ENCODE measurements around the gene GSC. TPM values are rescaled to one million over a fixed set of nuclear protein-coding genes. Genes with fewer than 3 reads are reported as not detected.
"Not testable (repeated sequence)": the region's sequence is repeated elsewhere in the genome, so short reads cannot be mapped to it uniquely, and the experiment has no call there.

Gene GSC
- total RNA-seq: 1.7 TPM

GRCh38 chr14:94769391-94770250 is at the start of gene GSC:
TSS of gene GSC (minus strand) at chr14:94770113. CDS start at chr14:94770015, 98 bp downstream.
- TF ChIP-seq, protein P1, sequence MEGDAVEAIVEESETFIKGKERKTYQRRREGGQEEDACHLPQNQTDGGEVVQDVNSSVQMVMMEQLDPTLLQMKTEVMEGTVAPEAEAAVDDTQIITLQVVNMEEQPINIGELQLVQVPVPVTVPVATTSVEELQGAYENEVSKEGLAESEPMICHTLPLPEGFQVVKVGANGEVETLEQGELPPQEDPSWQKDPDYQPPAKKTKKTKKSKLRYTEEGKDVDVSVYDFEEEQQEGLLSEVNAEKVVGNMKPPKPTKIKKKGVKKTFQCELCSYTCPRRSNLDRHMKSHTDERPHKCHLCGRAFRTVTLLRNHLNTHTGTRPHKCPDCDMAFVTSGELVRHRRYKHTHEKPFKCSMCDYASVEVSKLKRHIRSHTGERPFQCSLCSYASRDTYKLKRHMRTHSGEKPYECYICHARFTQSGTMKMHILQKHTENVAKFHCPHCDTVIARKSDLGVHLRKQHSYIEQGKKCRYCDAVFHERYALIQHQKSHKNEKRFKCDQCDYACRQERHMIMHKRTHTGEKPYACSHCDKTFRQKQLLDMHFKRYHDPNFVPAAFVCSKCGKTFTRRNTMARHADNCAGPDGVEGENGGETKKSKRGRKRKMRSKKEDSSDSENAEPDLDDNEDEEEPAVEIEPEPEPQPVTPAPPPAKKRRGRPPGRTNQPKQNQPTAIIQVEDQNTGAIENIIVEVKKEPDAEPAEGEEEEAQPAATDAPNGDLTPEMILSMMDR (IDR thresholded peaks at IDR 0.05): no peak
- no peak for TF ChIP-seq POLR2A (IDR thresholded peaks at IDR 0.05)
- TF ChIP-seq POLR2AphosphoS5 (IDR thresholded peaks at IDR 0.05; ENCODE audit: insufficient read depth in 1 of 2, low read depth in 1 of 2): no peak
- H3K4me1 ChIP-seq: peaks cover 33% of the 10 kb centered on the region
- intact Hi-C loops (cut with DNase I): no loop called here
- no peaks in the 10 kb centered on the region for H3K9me3 ChIP-seq
- H3K27ac ChIP-seq: no peak within 1 kb of the TSS
- peak within 1 kb of the TSS; percentile 39 to 51 for H3K4me3 ChIP-seq
- DNase-seq (ENCODE audit: extremely low spot score in 2 of 2): no peak
- no peaks in the 10 kb centered on the region for H3K36me3 ChIP-seq
- peaks cover 39% of the 10 kb centered on the region for H3K27me3 ChIP-seq

DNA sequence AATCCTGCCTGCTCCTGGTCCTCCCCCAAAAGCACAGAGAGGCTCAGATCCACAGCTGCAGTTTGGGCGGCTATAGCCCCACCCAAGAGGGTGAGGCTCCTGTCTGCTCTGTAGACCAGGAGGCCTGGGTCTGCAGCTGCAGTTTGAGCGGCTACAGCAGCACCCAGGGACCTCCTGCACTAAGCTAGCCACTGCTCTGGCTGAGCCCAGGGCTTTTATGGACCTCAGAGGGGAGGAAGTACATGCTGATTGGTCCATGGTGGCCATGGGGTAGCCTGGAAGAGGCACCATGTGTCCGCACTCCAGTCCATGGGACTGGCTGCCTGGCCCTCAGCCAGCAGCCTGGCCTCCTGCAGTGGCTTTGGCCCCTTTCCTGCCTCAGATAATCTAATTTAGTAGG is 49.6 kb upstream of the GSC start:
- H3K4me1 ChIP-seq: no peaks in the 10 kb centered on the region
- H3K36me3 ChIP-seq: no peaks in the 10 kb centered on the region
- no peak overlapping the region for H3K4me3 ChIP-seq
- no peaks in the 10 kb centered on the region for H3K27me3 ChIP-seq
- no peak for DNase-seq (ENCODE audit: extremely low spot score in 2 of 2)
- TF ChIP-seq POLR2A (IDR thresholded peaks at IDR 0.05) (no peak), POLR2AphosphoS5 (IDR thresholded peaks at IDR 0.05; ENCODE audit: insufficient read depth in 1 of 2, low read depth in 1 of 2) (no peak)
- TF ChIP-seq, protein P1 (IDR thresholded peaks at IDR 0.05): no peak
- no peaks in the 10 kb centered on the region for H3K9me3 ChIP-seq
- intact Hi-C loops (cut with DNase I): no loop called here
- H3K27ac ChIP-seq: no peak overlapping the region

- Histone ChIP-seq H3K27me3 (no peaks in the 10 kb centered on the region), H3K27ac (no peak overlapping the region), H3K4me3 (no peak overlapping the region), H3K9me3 (no peaks in the 10 kb centered on the region), H3K36me3 (no peaks in the 10 kb centered on the region), H3K4me1 (no peaks in the 10 kb centered on the region)
- intact Hi-C loops (cut with DNase I): no loop called here
- no peak for DNase-seq (ENCODE audit: extremely low spot score in 2 of 2)
- TF ChIP-seq POLR2AphosphoS5 (IDR thresholded peaks at IDR 0.05; ENCODE audit: insufficient read depth in 1 of 2, low read depth in 1 of 2): no peak
- TF ChIP-seq, protein P1 (IDR thresholded peaks at IDR 0.05): no peak
Observed at GRCh38 chr14:94816113-94816512, 46.2 kb upstream of the GSC start.

GRCh38 chr14:94805680-94806288 is 35.9 kb upstream of the GSC start:
- Histone ChIP-seq H3K27ac (no peak overlapping the region), H3K27me3 (no peaks in the 10 kb centered on the region), H3K9me3 (no peaks in the 10 kb centered on the region), H3K4me1 (no peaks in the 10 kb centered on the region), H3K4me3 (no peak overlapping the region), H3K36me3 (no peaks in the 10 kb centered on the region)
- no peak for DNase-seq (ENCODE audit: extremely low spot score in 2 of 2)
- intact Hi-C loops (cut with DNase I): no loop called here
- TF ChIP-seq POLR2AphosphoS5 (IDR thresholded peaks at IDR 0.05; ENCODE audit: insufficient read depth in 1 of 2, low read depth in 1 of 2) (no peak), POLR2A (IDR thresholded peaks at IDR 0.05) (no peak)
- TF ChIP-seq, protein P1 (IDR thresholded peaks at IDR 0.05): no peak

GRCh38 chr14:94801225-94801624 is 31.3 kb upstream of the GSC start:
- Histone ChIP-seq H3K27me3 (no peaks in the 10 kb centered on the region), H3K36me3 (no peaks in the 10 kb centered on the region), H3K4me1 (no peaks in the 10 kb centered on the region), H3K9me3 (no peaks in the 10 kb centered on the region), H3K4me3 (no peak overlapping the region), H3K27ac (no peak overlapping the region)
- intact Hi-C loops (cut with DNase I): no loop called here
- DNase-seq (ENCODE audit: extremely low spot score in 2 of 2): no peak
- TF ChIP-seq POLR2AphosphoS5 (IDR thresholded peaks at IDR 0.05; ENCODE audit: insufficient read depth in 1 of 2, low read depth in 1 of 2) (no peak), POLR2A (IDR thresholded peaks at IDR 0.05) (no peak)
- TF ChIP-seq, protein P1 (IDR thresholded peaks at IDR 0.05): no peak

GRCh38 chr14:94800764-94801163 is 30.9 kb upstream of the GSC start:
- H3K9me3 ChIP-seq; H3K27me3 ChIP-seq; H3K36me3 ChIP-seq; intact Hi-C loops (cut with DNase I); DNase-seq (ENCODE audit: extremely low spot score in 2 of 2); H3K4me1 ChIP-seq; H3K27ac ChIP-seq; H3K4me3 ChIP-seq: not testable (repeated sequence)

Measured in vagina (tissue), 2 donors.